NCI-H82 (cell line): ENCODE data around the gene PNMA8A.

Source experiments
- DNase-seq: peaks from one replicate; lab custom pipeline; 2025; lab: John Stamatoyannopoulos, UW

The PNMA8A gene

GRCh38 chr19:46491975-46492682 is 20.8 kb upstream of the PNMA8A start:
- DNase-seq: no peak

GRCh38 chr19:46490774-46491173 is 19.4 kb upstream of the PNMA8A start:
- no peak for DNase-seq

GRCh38 chr19:46489445-46490272 is 18.3 kb upstream of the PNMA8A start:
- peak; percentile 34 for DNase-seq

GRCh38 chr19:46488551-46488950 is 17.2 kb upstream of the PNMA8A start:
- no peak for DNase-seq

- DNase-seq: peak; percentile 87
Measured at GRCh38 chr19:46487802-46488445, 16.6 kb upstream of the PNMA8A start.

- no peak for DNase-seq
Measured at GRCh38 chr19:46487178-46487801, 15.9 kb upstream of the PNMA8A start.

GRCh38 chr19:46486358-46486757 is 15.0 kb upstream of the PNMA8A start:
- DNase-seq: no peak

- DNase-seq: no peak
Measured at GRCh38 chr19:46484656-46485055, 13.3 kb upstream of the PNMA8A start.

GRCh38 chr19:46482631-46483030 is 11.3 kb upstream of the PNMA8A start:
- DNase-seq: no peak

- DNase-seq: no peak
Measured at GRCh38 chr19:46481947-46482346, 10.6 kb upstream of the PNMA8A start.

- DNase-seq: no peak
Measured at GRCh38 chr19:46481223-46481848, 10.0 kb upstream of the PNMA8A start.

- DNase-seq: peak; percentile 61
Measured at GRCh38 chr19:46480415-46480814, 9.1 kb upstream of the PNMA8A start.

GRCh38 chr19:46478356-46478986 is 7.1 kb upstream of the PNMA8A start:
- peak; percentile 19 for DNase-seq

GRCh38 chr19:46475986-46476385 is 4.6 kb upstream of the PNMA8A start:
- DNase-seq: no peak

- no peak for DNase-seq
Measured at GRCh38 chr19:46474211-46474610, 2.8 kb upstream of the PNMA8A start.

- no peak for DNase-seq
Measured at GRCh38 chr19:46472592-46472991, 1.2 kb upstream of the PNMA8A start.

GRCh38 chr19:46471811-46472543 is 614 bp upstream of the PNMA8A start:
- DNase-seq: no peak

- no peak for DNase-seq
Measured at GRCh38 chr19:46470376-46470775, 987 bp downstream of the PNMA8A start.

- DNase-seq: no peak
Measured at GRCh38 chr19:46469541-46470185, 1.7 kb downstream of the PNMA8A start.

GRCh38 chr19:46466536-46467196 is 4.7 kb downstream of the PNMA8A start:
- DNase-seq: no peak
